IPS-15b (cell line): ENCODE results near the gene FBH1.
"Not testable (repeated sequence)": the region's sequence is repeated elsewhere in the genome, so short reads cannot be mapped to it uniquely, and the experiment has no call there.

Experiments used
- H3K27me3 ChIP-seq: one replicate; pipeline ENCODE4 v1.6.1; 2013; ENCODE audit warnings: low read length; ENCODE audit not compliant: control insufficient read depth, insufficient read depth
- H3K36me3 ChIP-seq: one replicate; pipeline ENCODE4 v1.6.1; 2013; ENCODE audit warnings: low read length; ENCODE audit not compliant: control insufficient read depth, insufficient read depth
- H3K4me1 ChIP-seq: one replicate; pipeline ENCODE4 v1.6.1; 2013; ENCODE audit warnings: mild to moderate bottlenecking, low read length; ENCODE audit not compliant: control insufficient read depth, insufficient read depth
- H3K4me3 ChIP-seq: one replicate; pipeline ENCODE4 v1.5.1; 2013; ENCODE audit warnings: low read depth, low read length
- H3K9ac ChIP-seq: one replicate; pipeline ENCODE4 v1.6.1; 2013; ENCODE audit warnings: low read depth, mild to moderate bottlenecking, low read length
- H3K9me3 ChIP-seq: one replicate; pipeline ENCODE4 v1.6.1; 2013; ENCODE audit warnings: mild to moderate bottlenecking, low read length; ENCODE audit not compliant: control insufficient read depth, insufficient read depth

Gene FBH1

GRCh38 chr10:5956146-5956936, 66.3 kb downstream of the FBH1 start:
- no peaks in the 10 kb centered on the region for H3K27me3 ChIP-seq
- no peaks in the 10 kb centered on the region for H3K9me3 ChIP-seq

DNA sequence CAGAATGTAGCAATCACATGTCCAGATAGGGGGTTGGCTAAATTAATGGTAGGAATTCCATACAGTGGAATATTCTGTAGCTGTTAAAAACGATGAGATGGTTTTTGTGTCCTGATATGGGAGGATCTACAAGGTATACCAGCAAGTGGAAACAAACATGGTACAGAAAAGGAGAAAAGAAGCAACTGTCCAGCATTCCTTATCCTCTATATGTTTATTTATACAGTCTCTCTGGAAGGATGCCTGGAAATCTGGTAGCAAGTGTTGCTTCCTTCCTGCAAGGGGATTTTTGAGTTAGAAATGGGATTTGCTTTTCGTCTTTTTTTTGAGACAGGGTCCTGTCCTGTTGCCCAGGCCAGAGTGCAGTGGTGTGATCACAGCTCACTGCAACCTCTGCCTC, 68.0 kb downstream of the FBH1 start:
- no peaks in the 10 kb centered on the region for H3K4me1 ChIP-seq
- H3K36me3 ChIP-seq: no peaks in the 10 kb centered on the region
- no peaks in the 10 kb centered on the region for H3K9me3 ChIP-seq
- no peak overlapping the region for H3K4me3 ChIP-seq
- H3K27me3 ChIP-seq: no peaks in the 10 kb centered on the region
- H3K9ac ChIP-seq: no peak overlapping the region

More at GRCh38 chr10:5956146-5956936, 66.3 kb downstream of the FBH1 start:
- H3K9ac ChIP-seq: no peak overlapping the region
- no peaks in the 10 kb centered on the region for H3K4me1 ChIP-seq
- H3K36me3 ChIP-seq: no peaks in the 10 kb centered on the region
- no peak overlapping the region for H3K4me3 ChIP-seq

DNA sequence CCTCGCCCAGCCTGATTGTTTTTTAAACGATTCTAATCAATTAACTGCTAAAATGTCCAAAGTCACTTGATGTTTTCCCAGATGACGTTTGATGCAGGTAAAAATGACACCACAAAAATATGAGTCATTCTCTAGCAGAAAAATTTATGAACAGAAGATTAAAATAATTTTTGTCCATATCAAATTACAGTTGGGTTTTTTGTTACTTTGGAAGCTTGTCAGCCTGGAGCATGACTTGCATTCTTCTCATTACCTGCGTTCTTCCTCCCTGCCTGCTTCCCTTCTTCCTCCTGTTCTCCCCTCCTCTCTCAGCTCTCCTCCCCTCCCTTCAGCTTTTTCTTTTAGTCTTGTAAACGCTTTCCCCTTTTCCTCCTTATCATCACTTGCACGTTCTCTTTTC, 68.6 kb downstream of the FBH1 start:
- Histone ChIP-seq H3K9me3 (no peaks in the 10 kb centered on the region), H3K36me3 (no peaks in the 10 kb centered on the region), H3K4me1 (no peaks in the 10 kb centered on the region), H3K4me3 (no peak overlapping the region), H3K9ac (no peak overlapping the region), H3K27me3 (no peaks in the 10 kb centered on the region)

DNA sequence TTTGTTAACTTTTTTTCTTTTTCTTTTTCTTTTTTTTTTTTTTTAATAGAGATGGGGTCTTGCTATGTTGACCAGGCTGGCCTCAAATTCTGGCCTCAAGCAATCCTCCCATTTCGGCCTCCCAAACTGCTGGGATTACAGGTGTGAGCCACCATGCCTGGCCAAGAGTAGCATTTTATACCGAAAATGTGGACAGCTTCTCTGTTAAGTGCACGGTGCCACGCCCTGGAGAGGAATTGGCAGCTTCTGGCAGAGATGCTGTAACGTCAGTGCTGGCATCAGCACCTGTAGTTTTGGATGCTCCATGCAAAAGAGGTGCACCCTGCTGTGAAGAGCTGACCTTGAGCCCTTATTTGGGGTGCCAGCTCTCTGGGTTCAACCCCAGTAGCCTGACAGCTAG, 69.1 kb downstream of the FBH1 start:
- no peak overlapping the region for H3K4me3 ChIP-seq
- no peak overlapping the region for H3K9ac ChIP-seq
- H3K4me1 ChIP-seq: no peaks in the 10 kb centered on the region

GRCh38 chr10:5959581-5960069, 69.6 kb downstream of the FBH1 start:
- no peaks in the 10 kb centered on the region for H3K36me3 ChIP-seq
- no peak overlapping the region for H3K9ac ChIP-seq
- H3K4me3 ChIP-seq: no peak overlapping the region
- H3K4me1 ChIP-seq: no peaks in the 10 kb centered on the region
- no peaks in the 10 kb centered on the region for H3K9me3 ChIP-seq
- no peaks in the 10 kb centered on the region for H3K27me3 ChIP-seq

More for the DNA sequence above, 69.1 kb downstream of the FBH1 start:
- H3K9me3 ChIP-seq: no peaks in the 10 kb centered on the region
- no peaks in the 10 kb centered on the region for H3K36me3 ChIP-seq
- H3K27me3 ChIP-seq: no peaks in the 10 kb centered on the region

- Histone ChIP-seq H3K27me3 (no peaks in the 10 kb centered on the region), H3K9me3 (no peaks in the 10 kb centered on the region), H3K4me1 (no peaks in the 10 kb centered on the region), H3K9ac (no peak overlapping the region), H3K4me3 (no peak overlapping the region), H3K36me3 (no peaks in the 10 kb centered on the region)
These were observed 70.3 kb downstream of the FBH1 start for GRCh38 chr10:5960070-5960972.

GRCh38 chr10:5960973-5961275, 70.9 kb downstream of the FBH1 start:
- H3K27me3 ChIP-seq, H3K9ac ChIP-seq, H3K9me3 ChIP-seq, H3K4me1 ChIP-seq, H3K4me3 ChIP-seq, H3K36me3 ChIP-seq: not testable (repeated sequence)

GRCh38 chr10:5961405-5962100, 71.5 kb downstream of the FBH1 start:
- no peaks in the 10 kb centered on the region for H3K27me3 ChIP-seq
- H3K36me3 ChIP-seq: no peaks in the 10 kb centered on the region
- H3K4me3 ChIP-seq: no peak overlapping the region
- no peaks in the 10 kb centered on the region for H3K4me1 ChIP-seq
- H3K9me3 ChIP-seq: no peaks in the 10 kb centered on the region
- no peak overlapping the region for H3K9ac ChIP-seq

DNA sequence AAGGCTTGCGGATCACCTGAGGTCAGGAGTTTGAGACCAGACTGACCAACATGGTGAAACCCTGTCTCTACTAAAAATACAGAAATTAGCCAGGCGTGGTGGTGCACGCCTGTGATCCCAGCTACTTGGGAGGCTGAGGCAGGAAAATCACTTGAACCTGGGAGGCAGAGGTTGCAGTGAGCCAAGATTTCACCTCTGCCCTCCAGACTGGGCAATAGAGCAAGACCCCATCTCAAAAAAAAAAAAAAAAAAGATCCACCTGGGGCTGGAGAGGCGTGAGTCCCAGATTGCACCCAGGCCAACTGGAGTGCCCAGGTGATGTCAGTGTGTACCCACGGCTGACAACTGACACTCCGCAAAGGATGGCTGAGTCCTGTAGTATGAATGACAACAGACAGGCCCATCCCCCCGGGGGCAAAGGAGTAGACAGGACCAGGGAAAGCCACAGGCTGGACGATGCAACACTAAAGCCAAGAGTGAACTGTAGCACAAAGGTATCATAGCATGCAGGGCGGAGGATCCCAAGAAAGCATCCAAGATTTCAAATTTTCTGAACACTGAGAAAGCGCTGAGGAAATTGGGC, 72.4 kb downstream of the FBH1 start:
- H3K9me3 ChIP-seq, H3K27me3 ChIP-seq, H3K36me3 ChIP-seq, H3K4me1 ChIP-seq, H3K9ac ChIP-seq, H3K4me3 ChIP-seq: not testable (repeated sequence)

DNA sequence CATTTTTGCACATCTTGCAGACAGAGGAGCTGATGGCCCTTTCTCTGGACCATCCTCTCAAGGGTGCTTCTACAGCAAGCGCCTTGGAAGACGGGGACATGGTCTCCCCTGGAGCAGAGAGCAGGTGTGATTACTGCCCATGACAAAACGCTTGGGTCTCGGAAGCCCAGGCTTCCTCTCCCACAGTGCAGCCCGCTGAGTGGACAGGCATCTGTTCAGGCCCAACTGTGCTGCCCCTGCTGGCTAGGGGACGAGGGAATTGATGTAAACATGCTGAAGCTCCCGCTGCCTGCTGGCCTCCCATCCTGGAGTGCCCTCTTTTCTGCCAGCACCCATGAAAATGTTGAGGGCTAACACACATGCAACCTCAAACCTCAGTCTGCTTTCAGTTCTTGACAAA, 73.0 kb downstream of the FBH1 start:
- Histone ChIP-seq H3K27me3 (no peaks in the 10 kb centered on the region), H3K4me3 (no peak overlapping the region), H3K9me3 (no peaks in the 10 kb centered on the region), H3K36me3 (no peaks in the 10 kb centered on the region), H3K4me1 (no peaks in the 10 kb centered on the region), H3K9ac (no peak overlapping the region)

GRCh38 chr10:5963591-5963990, 73.5 kb downstream of the FBH1 start:
- Histone ChIP-seq H3K9me3 (no peaks in the 10 kb centered on the region), H3K4me1 (no peaks in the 10 kb centered on the region), H3K27me3 (no peaks in the 10 kb centered on the region), H3K36me3 (no peaks in the 10 kb centered on the region), H3K9ac (no peak overlapping the region), H3K4me3 (no peak overlapping the region)
